Measurements from ENCODE around the gene PTRH1. TPM values are rescaled to one million over a fixed set of nuclear protein-coding genes. Genes with fewer than 3 reads are reported as not detected.

The PTRH1 gene
- total and polyA plus RNA-seq, 12 donors, result 3.4 to 48.8 (median 24.3) TPM

DNA sequence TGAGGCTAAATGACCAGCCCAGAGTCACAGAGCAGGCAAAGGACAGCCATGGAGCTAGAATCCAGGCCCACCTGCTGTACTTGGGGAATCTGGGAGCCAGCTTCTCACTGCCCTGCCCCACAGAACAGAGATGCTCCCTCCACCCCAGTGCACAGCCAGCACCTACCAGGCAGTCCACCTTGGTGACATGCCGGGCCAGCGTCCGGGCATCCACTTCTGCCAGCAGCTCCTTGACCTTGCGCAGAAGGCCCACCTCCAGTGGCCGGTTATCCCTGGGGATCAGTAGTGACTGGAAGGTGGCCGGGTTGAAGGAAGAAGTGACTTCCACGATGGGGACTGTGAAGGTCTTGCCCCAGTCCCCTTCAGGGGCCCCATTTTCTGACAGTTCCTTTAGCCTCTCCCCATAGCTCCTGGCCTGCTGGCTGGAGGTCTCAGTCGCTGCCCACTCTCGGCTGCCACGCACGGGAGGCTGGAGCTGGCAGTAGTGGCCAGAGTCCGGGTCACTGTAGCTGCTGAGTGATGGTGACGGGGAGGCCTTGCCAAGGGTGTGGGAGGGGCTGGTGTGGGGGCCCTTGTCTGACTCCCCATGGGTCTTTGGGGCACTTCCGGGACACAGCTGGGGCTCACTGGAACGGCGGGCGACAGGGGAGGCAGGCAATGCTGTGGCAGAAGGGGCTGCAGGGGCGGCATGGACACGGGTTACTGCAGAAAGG, 29.1 kb upstream of the PTRH1 start:
- peaks cover 0 to 21% of the 10 kb centered on the region in 2 donors for H3K4me1 ChIP-seq (replicated peaks in 1 of 2)
- H3K27me3 ChIP-seq, result no peaks in the 10 kb centered on the region
- no peak overlapping the region for H3K27ac ChIP-seq
- H3K9me3 ChIP-seq (replicated peaks in 1 of 3), result no peaks in the 10 kb centered on the region
- H3K36me3 ChIP-seq (replicated peaks in 1 of 2), result peaks cover 0 to 9% of the 10 kb centered on the region in 2 donors
- no peak for DNase-seq
- 85 to 93% (median 86%) methylated on average over 11 to 19 of the region's 19 CpGs for WGBS, 4 donors
- intact Hi-C loops (cut with DNase I), result loop anchor here (5.0 kb wide), 2 partner anchors 38 to 128 kb away; no protein-coding TSS in a partner anchor
- no peak overlapping the region for H3K4me3 ChIP-seq
- TF ChIP-seq CTCF (IDR thresholded peaks at IDR 0.05), result no peak
- no peak for TF ChIP-seq POLR2A (IDR thresholded peaks at IDR 0.05)

DNA sequence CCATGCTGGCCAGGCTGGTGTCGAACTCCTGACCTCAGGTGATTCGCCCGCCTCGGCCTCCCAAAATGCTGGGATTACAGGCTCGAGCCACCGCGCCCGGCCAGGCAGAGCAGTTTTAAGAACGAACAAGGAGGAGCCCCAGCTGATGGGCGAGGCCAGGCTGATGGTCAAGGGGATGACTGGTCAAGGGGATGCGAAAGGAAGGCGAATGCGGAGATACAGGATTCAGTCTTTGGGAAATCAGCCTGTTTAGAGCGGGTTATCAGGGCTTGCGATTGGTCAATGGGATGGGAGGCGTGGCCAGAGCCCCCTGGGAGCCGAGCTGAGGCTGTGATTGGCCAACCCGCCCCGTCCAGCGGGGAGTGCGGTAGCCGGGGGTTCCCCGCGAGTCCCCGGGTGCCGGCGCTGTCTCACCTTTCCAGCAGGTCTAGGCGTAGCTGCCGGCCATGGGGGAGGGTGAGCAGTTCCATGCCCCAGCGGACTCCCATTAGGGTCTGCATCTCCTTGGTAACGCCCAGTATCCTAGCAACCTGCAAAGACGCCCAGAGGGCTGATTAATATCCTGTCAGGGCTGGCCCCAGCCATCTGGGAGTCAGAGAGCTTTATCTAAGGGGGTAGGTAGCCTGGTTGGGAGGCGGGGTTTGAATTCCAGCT, 27.1 kb upstream of the PTRH1 start:
- H3K4me1 ChIP-seq (replicated peaks in 1 of 2), result peaks cover 0 to 21% of the 10 kb centered on the region in 2 donors
- peaks cover 0 to 5% of the 10 kb centered on the region in 2 donors for H3K36me3 ChIP-seq (replicated peaks in 1 of 2)
- no peaks in the 10 kb centered on the region for H3K27me3 ChIP-seq
- no peaks in the 10 kb centered on the region for H3K9me3 ChIP-seq (replicated peaks in 1 of 3)
- intact Hi-C loops (cut with DNase I), result loop anchor here (5.0 kb wide), 2 partner anchors 40 to 130 kb away; no protein-coding TSS in a partner anchor
- WGBS, 4 donors, result 20 to 57% (median 37%) methylated on average over 8 to 33 of the region's 33 CpGs
- TF ChIP-seq CTCF (IDR thresholded peaks at IDR 0.05) (no peak), POLR2A (IDR thresholded peaks at IDR 0.05) (no peak)
- H3K27ac ChIP-seq, result peak overlapping the region in 2 of 5 donors; percentile 65 to 77
- H3K4me3 ChIP-seq, result peak overlapping the region in 2 of 4 donors; percentile 4 to 48
- DNase-seq, result peak in 6 of 7 donors; percentile 46 to 87 (median 52)

GRCh38 chr9:127741831-127742434, 26.5 kb upstream of the PTRH1 start:
- H3K27me3 ChIP-seq, result no peaks in the 10 kb centered on the region
- H3K9me3 ChIP-seq (replicated peaks in 1 of 3), result no peaks in the 10 kb centered on the region
- intact Hi-C loops (cut with DNase I), result loop anchor here (5.0 kb wide), 2 partner anchors 40 to 130 kb away; no protein-coding TSS in a partner anchor
- H3K4me3 ChIP-seq, result peak overlapping the region in 2 of 4 donors; percentile 4 to 48
- peak overlapping the region in 2 of 5 donors; percentile 65 to 77 for H3K27ac ChIP-seq
- DNase-seq, result peak; percentile 85 to 97 (median 90)
- H3K4me1 ChIP-seq (replicated peaks in 1 of 2), result peaks cover 0 to 21% of the 10 kb centered on the region in 2 donors
- 35 to 47% (median 43%) methylated on average over 31 to 38 of the region's 38 CpGs for WGBS, 4 donors
- peaks cover 0 to 3% of the 10 kb centered on the region in 2 donors for H3K36me3 ChIP-seq (replicated peaks in 1 of 2)
- TF ChIP-seq CTCF (IDR thresholded peaks at IDR 0.05) (no peak), POLR2A (IDR thresholded peaks at IDR 0.05) (no peak)

Data from adrenal gland (tissue), 12 donors.